PC-9 (cell line): Measurements from ENCODE around the gene MBP.

Experiments used
- CTCF ChIP-seq: fragments of 200-600 bp; sonication (generic); conservative IDR thresholded peaks from 2 replicates; pipeline ENCODE4 v1.6.1; 2017; ENCODE audit warnings: mixed run types, antibody characterized with exemption, mild to moderate bottlenecking, moderate library complexity
- EZH2 ChIP-seq: fragments of 200-600 bp; sonication (generic); IDR thresholded peaks from 2 replicates; pipeline ENCODE4 v1.8.0; 2017; ENCODE audit warnings: antibody characterized with exemption, low read depth

- TF ChIP-seq CTCF (no peak), EZH2 (no peak)
Observed at GRCh38 chr18:77088963-77089722, 43.4 kb downstream of the MBP start.
